ENCODE results near the gene ZSCAN21.
A peak's percentile ranks its signal among the peaks of the same experiment; 100 is the strongest.

The ZSCAN21 gene

GRCh38 chr7:100074841-100075240 lies 25.3 kb downstream of the ZSCAN21 start:
- no peak for DNase-seq (ENCODE audit: low read depth)
- H3K4me3 ChIP-seq (ENCODE audit: low read length): no peak overlapping the region
- no peak for TF ChIP-seq CTCF (IDR thresholded peaks at IDR 0.05; ENCODE audit: insufficient read depth, low read depth, low read length, missing control alignments)

DNA sequence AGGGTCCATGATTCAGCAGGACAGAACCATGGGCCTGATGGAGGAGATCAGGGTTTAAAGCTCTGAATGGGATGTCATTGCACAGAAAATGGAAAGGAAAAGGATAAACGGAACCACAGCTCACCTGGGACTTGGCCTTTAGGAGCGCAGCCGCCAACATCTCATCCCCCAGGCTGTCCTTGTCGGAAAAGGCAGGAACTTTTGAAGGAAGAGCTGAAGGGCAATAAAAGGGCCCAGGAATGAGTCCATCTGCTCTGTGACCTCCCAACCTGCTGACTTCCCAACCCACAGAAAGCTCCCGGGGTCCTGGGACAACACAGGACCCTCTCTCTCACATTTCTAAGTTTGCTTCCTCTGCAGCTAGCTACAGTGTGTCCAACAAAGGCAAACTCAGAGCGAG lies 25.8 kb downstream of the ZSCAN21 start:
- no peak for DNase-seq (ENCODE audit: low read depth)
- no peak overlapping the region for H3K4me3 ChIP-seq (ENCODE audit: low read length)
- TF ChIP-seq CTCF (IDR thresholded peaks at IDR 0.05; ENCODE audit: insufficient read depth, low read depth, low read length, missing control alignments): no peak

GRCh38 chr7:100077205-100077604 lies 27.6 kb downstream of the ZSCAN21 start:
- H3K4me3 ChIP-seq (ENCODE audit: low read length): no peak overlapping the region
- TF ChIP-seq CTCF (IDR thresholded peaks at IDR 0.05; ENCODE audit: insufficient read depth, low read depth, low read length, missing control alignments): no peak
- no peak for DNase-seq (ENCODE audit: low read depth)

- no peak for TF ChIP-seq CTCF (IDR thresholded peaks at IDR 0.05; ENCODE audit: insufficient read depth, low read depth, low read length, missing control alignments)
- no peak for DNase-seq (ENCODE audit: low read depth)
- H3K4me3 ChIP-seq (ENCODE audit: low read length): no peak overlapping the region
Measured at GRCh38 chr7:100079024-100079560, 29.5 kb downstream of the ZSCAN21 start.

DNA sequence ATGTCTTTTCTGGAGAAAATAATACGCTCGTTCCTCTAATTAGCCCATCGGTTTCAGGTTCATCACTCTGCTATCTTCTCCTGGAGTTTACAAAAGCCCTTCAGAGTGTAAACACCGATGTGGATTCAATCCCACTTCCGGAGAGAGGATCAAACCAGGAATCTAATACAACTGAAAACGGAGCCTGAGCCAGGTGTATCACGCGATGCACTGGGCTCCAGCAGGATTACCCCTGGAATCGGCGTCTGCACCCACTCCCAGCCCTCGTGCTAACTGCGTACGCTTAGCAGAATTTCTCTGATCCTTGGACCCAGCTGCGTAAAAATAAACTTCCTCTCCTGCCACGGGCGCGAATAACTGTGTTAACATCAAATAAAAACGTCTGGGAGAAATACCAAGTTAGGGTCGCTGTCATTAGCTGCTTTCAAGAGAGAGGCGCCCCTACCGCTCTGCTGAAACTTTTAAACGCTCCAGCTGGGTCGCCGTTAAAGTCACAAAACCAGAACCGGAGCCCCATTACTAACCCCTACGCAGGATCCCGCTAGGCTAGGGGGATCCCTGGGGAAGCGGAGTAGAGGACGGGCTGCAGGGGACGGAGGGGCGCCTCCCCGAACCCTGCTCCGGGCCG lies 31.4 kb downstream of the ZSCAN21 start:
- DNase-seq (ENCODE audit: low read depth): peak; percentile 19
- no peak for TF ChIP-seq CTCF (IDR thresholded peaks at IDR 0.05; ENCODE audit: insufficient read depth, low read depth, low read length, missing control alignments)
- H3K4me3 ChIP-seq (ENCODE audit: low read length): peak overlapping the region; percentile 97

GRCh38 chr7:100081535-100082102 lies 32.0 kb downstream of the ZSCAN21 start, which contains the start of gene ZNF3:
Gene ZNF3 (minus strand): TSS chr7:100081723. CDS start chr7:100077357, 4,366 bp downstream.
- peak within 1 kb of the TSS; percentile 97 for H3K4me3 ChIP-seq (ENCODE audit: low read length)
- peak; percentile 99 for DNase-seq (ENCODE audit: low read depth)
- TF ChIP-seq CTCF (IDR thresholded peaks at IDR 0.05; ENCODE audit: insufficient read depth, low read depth, low read length, missing control alignments): peak; percentile 65
